ENCODE data around the gene RBCK1. TPM values are rescaled to one million over a fixed set of nuclear protein-coding genes. Genes with fewer than 3 reads are reported as not detected.

Gene RBCK1
- total RNA-seq = 100 to 1,000 TPM in 1 of 4 donors, 10 to 100 TPM in 3; 50.9 to 111 (median 82.1) TPM

DNA sequence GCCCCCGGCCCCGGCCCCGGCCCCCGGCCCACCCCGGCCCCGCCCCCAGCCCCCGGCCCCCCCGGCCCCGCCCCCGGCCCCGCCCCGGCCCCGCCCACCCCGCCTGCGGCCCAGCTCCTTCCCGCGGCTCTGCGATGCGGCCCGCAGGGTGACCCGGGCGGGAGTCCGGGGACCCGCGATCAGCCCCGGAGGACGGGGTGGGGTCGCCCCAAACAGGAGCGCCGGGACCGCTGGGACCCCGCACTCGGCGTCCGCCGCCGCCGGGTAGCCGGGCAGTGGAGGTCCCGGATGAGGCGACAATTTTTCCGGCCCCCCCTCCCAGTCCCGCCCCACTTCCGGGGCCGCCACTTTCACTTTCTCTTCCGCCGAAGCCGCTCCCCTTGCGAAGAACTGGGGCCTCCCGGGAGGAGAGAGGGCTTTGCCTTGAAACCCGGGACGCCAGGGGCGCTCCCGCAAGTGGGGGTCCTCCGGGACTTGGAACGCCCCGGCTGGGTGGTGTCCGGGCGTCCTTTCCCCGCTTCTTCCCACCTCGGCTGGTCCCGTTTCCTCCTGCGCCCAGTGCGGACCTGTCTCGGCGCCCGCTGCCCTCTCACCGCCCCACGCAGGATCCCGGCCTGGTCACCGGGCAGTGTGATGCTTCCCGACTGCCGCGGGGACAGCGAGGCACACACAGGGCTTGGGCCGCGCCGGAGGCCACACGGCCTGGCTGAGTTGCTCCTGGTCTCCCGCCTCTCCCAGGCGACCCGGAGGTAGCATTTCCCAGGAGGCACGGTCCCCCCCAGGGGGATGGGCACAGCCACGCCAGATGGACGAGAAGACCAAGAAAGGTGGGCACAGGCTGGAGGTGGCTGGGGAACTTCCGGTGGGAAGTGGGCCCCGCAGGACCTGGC is at the start of gene RBCK1:
Gene RBCK1 (plus strand): TSS at position 347 of the 890 bp plus-strand sequence. CDS start 459 bp downstream, at position 806.
- Histone ChIP-seq H3K27me3 (no peaks in the 10 kb centered on the region), H3K4me3 (peak within 1 kb of the TSS; percentile 87 to 97), H3K9me3 (no peaks in the 10 kb centered on the region), H3K27ac (peak within 1 kb of the TSS; percentile 85 to 98 (median 96)), H3K4me1 (peaks cover 0 to 34% (median 13%) of the 10 kb centered on the region in 3 donors), H3K36me3 (peaks cover 0 to 32% of the 10 kb centered on the region in 2 donors)
- TF ChIP-seq POLR2A (IDR thresholded peaks at IDR 0.05) (peak; percentile 30 to 42), POLR2AphosphoS5 (IDR thresholded peaks at IDR 0.05) (peak; percentile 60), CTCF (IDR thresholded peaks at IDR 0.05) (no peak), EP300 (IDR thresholded peaks at IDR 0.05) (no peak)
- no CpG with 5 or more reads among the region's 87 CpGs for WGBS, 2 donors (ENCODE audit: low coverage in 1 of 2)
- ATAC-seq = peak; percentile 93

DNA sequence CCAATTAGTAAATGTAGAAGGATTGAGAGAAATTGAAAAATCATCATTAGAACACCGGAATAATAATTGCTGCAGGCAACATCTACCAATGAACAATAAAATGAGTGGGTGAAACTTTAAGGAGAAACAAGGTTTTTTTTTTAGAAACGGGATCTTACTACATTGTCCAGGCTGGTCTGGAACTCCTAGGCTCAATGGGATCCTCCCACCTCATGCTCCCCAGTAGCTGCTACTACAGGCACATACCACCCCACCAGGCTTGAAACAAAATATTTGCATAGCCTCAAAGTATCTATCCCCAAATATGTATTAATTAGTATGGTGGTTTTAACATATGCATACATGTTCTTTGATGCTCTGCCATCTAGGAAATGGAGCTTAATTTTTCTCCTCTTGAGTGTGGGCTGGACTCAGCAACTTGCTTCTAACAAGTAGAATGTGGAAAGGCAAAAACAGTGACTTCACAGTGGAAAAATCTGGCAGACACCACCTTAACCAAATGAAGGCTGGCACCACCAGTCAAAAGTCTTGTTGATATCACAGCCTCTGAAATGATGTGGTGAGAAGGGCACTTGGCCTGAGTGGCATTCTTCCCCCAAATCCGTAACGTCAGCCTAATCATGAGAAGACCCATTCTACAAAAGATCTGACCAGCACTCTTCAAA is 49.1 kb upstream of the RBCK1 start:
- H3K27me3 ChIP-seq = no peaks in the 10 kb centered on the region
- TF ChIP-seq POLR2AphosphoS5 (IDR thresholded peaks at IDR 0.05) (no peak), POLR2A (IDR thresholded peaks at IDR 0.05) (no peak)
- H3K9me3 ChIP-seq = no peaks in the 10 kb centered on the region
- H3K4me1 ChIP-seq = peaks cover 0 to 17% (median 0%) of the 10 kb centered on the region in 3 donors
- WGBS, 2 donors (ENCODE audit: low coverage in 1 of 2) = 71 to 83% methylated on average over 4 of the region's 4 CpGs
- no peak overlapping the region for H3K27ac ChIP-seq
- no peak overlapping the region for H3K4me3 ChIP-seq
- no peak for ATAC-seq
- peaks cover 0 to under 1% of the 10 kb centered on the region in 2 donors for H3K36me3 ChIP-seq

DNA sequence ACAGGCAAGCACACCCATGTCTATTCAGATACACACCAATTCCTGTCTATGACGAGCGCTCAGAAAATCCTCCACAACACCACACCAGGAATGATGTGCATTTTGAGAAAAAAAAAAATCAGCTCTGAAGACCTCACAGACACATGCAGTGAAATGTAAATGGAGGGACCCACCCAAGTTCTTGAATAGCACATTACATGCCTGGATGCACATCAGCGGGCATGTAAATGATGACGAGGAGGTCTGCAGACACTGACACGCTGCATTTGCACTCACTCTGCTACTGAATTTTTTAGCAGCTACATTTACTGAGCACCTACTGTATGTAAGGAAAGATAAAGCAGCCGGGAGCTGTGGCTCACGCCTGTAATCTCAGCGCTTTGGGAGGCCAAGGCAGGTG is 46.5 kb upstream of the RBCK1 start:
- H3K4me3 ChIP-seq = no peak overlapping the region
- H3K4me1 ChIP-seq = peaks cover 0 to 9% (median 0%) of the 10 kb centered on the region in 3 donors
- H3K27ac ChIP-seq = no peak overlapping the region
- TF ChIP-seq POLR2A (IDR thresholded peaks at IDR 0.05) (no peak), POLR2AphosphoS5 (IDR thresholded peaks at IDR 0.05) (no peak), EP300 (IDR thresholded peaks at IDR 0.05) (no peak), CTCF (IDR thresholded peaks at IDR 0.05) (no peak)
- no peaks in the 10 kb centered on the region for H3K27me3 ChIP-seq
- no peaks in the 10 kb centered on the region for H3K9me3 ChIP-seq
- ATAC-seq = no peak
- 90 to 95% methylated on average over 4 to 8 of the region's 8 CpGs for WGBS, 2 donors (ENCODE audit: low coverage in 1 of 2)
- no peaks in the 10 kb centered on the region for H3K36me3 ChIP-seq

- peak; percentile 83 for ATAC-seq
- H3K36me3 ChIP-seq = no peaks in the 10 kb centered on the region
- WGBS, 2 donors (ENCODE audit: low coverage in 1 of 2) = 75 to 89% methylated on average over 5 to 6 of the region's 13 CpGs
- H3K27me3 ChIP-seq = no peaks in the 10 kb centered on the region
- H3K27ac ChIP-seq = no peak overlapping the region
- TF ChIP-seq CTCF (IDR thresholded peaks at IDR 0.05) (peak in 2 of 4 experiments; percentile 18 to 28), EP300 (IDR thresholded peaks at IDR 0.05) (no peak), POLR2A (IDR thresholded peaks at IDR 0.05) (no peak)
- H3K9me3 ChIP-seq = no peaks in the 10 kb centered on the region
- H3K4me1 ChIP-seq = peaks cover 0 to 9% (median 0%) of the 10 kb centered on the region in 3 donors
- H3K4me3 ChIP-seq = no peak overlapping the region
Observed at GRCh38 chr20:362271-363254, 45.5 kb upstream of the RBCK1 start.
